ENCODE data around the gene AJAP1.

AJAP1 gene

GRCh38 chr1:4701276-4701675, 46.9 kb downstream of the AJAP1 start:
- DNase-seq (no peak), ATAC-seq (no peak)

- no peak for ATAC-seq
- no peak for DNase-seq
These were observed 48.1 kb downstream of the AJAP1 start for GRCh38 chr1:4702464-4702863.

GRCh38 chr1:4702932-4703331, 48.5 kb downstream of the AJAP1 start:
- DNase-seq, result no peak
- ATAC-seq, result no peak

DNA sequence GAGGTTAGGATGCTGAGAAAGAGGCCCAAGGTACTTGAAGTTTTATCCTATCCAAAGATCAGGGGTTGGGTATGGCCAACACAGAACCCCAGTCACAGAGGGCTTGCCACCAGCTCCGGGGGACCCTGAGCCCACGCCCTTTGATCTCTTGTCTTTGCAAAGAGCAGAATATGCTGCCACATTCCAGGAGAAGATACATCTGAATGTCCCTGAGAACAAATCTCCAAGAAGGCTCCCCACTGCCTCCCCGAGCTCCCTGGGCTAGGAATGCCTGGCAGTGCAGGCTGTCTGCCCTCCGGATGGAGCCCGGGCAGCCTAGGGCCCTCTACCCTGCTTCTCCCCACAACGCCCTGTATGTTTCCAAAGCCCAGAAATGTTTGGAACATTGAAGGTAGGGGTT, 49.2 kb downstream of the AJAP1 start:
- ATAC-seq (no peak), DNase-seq (no peak)

GRCh38 chr1:4708840-4709507, 54.6 kb downstream of the AJAP1 start:
- ATAC-seq (no peak), DNase-seq (no peak)

GRCh38 chr1:4709641-4710040, 55.2 kb downstream of the AJAP1 start:
- ATAC-seq, result no peak
- DNase-seq, result no peak

DNA sequence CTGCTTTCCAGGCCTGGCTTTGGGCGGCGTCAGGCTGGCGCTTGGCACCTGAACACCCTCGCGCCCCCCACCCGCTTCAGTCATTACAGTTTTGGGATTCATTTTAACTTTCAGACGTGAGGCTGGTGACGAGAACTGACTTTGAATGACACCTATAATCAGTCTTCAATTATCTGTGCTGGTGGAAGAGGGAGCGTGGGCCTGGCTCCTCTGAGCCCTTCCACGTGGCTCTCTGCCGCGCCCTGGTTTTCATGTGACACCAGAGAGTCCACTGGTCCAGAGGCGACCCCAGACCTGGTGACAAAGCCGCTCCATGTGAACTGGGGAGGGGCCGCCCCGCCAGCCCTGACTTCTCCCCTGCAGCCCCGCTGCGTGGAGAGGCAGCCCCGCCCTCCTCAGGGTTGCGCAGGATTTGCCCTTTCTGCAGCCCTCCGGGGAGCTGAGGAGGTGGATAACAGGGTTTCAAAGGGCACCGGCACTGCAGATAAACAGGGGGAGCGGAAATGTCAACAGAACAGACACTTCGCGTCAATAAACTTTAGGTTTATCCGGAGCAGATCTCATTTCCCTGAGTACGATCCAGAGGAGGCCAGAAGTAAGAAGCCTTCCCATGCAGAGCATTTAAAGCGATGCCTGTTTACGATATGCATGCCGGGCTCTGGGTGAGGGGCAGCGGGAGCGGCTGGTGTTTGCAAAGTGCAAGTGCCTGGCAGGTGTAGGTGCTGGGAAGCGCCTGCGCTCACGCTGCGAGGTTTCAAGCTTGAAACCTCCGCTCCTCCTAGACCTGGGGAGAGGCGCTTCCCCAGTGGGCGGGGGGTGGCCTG, 56.4 kb downstream of the AJAP1 start:
- ATAC-seq (peak; percentile 31), DNase-seq (peak; percentile 10)

DNA sequence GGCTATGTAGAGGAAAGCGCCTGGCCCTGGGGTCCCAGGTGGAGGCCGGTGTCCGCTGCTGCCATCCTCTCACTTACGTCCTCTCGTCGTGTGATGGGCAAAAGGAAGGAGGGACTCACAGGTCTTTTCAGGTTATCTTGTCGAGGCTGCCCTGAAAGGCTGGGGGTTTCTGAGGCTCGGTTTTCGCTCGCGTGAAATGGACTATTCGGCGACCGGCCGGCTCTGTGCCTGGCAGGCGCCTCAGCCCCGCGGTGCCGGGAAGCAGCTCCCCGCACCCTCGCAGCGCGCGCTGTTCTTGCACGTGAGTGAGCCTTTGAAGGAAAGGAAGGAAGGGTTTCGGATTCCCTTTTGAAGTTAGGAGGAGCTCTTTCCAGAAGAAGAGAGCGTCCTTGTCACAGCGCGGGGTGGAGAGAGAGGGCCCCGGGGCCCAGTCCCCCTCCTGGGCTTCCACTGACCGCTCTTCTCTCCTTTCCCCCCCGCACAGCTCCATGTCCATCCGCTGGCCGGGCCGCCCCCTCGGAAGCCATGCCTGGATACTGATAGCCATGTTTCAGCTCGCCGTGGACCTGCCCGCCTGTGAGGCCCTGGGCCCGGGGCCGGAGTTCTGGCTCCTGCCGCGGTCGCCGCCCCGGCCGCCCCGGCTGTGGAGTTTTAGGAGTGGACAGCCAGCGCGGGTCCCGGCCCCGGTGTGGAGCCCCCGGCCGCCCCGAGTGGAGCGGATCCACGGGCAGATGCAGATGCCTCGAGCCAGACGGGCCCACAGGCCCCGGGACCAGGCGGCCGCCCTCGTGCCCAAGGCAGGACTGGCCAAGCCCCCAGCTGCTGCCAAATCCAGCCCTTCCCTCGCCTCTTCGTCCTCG, 57.2 kb downstream of the AJAP1 start:
- no peak for ATAC-seq
- no peak for DNase-seq

GRCh38 chr1:4713669-4714068, 59.3 kb downstream of the AJAP1 start:
- no peak for ATAC-seq
- no peak for DNase-seq

GRCh38 chr1:4716406-4716805, 62.0 kb downstream of the AJAP1 start:
- ATAC-seq, result no peak
- DNase-seq, result no peak

- DNase-seq (no peak), ATAC-seq (no peak)
These were observed 63.7 kb downstream of the AJAP1 start for GRCh38 chr1:4718071-4718470.

DNA sequence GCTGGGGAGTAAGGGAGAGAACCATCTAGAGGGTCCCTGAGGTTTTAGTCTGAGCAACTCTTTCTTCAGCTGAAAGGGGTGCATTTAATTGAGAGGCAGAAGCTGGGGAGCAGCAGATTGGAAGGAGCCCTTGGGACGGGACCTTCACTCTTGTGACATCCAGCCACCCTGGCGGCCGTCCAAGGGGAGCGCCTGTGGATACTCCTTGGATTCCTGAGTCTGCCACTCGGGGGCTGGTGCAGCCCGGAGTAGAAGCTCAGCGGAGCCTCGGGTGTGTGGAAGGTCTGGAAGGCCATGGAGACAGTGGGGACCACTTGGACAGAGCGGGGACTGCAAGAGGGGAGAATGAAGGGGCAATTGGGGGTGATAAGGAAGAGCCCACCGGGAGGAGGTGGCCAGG, 68.7 kb downstream of the AJAP1 start:
- ATAC-seq (no peak), DNase-seq (no peak)

GRCh38 chr1:4724001-4724400, 69.6 kb downstream of the AJAP1 start:
- no peak for ATAC-seq

GRCh38 chr1:4724695-4725250, 70.4 kb downstream of the AJAP1 start:
- ATAC-seq, result no peak
- no peak for DNase-seq

More at GRCh38 chr1:4724001-4724400, 69.6 kb downstream of the AJAP1 start:
- no peak for DNase-seq

- DNase-seq (no peak), ATAC-seq (no peak)
These were observed 71.0 kb downstream of the AJAP1 start for GRCh38 chr1:4725416-4725815.

GRCh38 chr1:4726620-4727341, 72.4 kb downstream of the AJAP1 start:
- no peak for ATAC-seq
- DNase-seq, result no peak

- ATAC-seq (no peak), DNase-seq (no peak)
These were observed 74.1 kb downstream of the AJAP1 start for GRCh38 chr1:4728319-4729089.

DNA sequence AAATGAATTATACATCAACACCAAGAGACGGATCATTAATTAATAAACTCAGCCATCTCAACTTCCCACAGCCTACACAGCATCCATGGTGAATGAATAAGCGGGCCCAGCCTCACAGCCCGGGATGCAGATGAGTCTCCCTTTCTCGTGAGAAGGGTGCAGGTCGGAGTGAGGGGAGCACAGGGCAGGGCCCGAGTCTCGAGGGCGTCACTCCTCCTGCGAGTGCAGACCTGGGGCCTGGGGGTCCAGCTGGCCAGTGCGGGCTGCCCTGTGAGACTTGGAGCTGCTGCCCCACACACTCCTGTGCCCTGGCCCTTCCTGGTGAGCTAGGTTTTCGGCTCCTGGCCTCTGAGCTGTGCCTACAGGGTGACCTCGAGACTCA, 74.7 kb downstream of the AJAP1 start:
- no peak for DNase-seq
- no peak for ATAC-seq

DNA sequence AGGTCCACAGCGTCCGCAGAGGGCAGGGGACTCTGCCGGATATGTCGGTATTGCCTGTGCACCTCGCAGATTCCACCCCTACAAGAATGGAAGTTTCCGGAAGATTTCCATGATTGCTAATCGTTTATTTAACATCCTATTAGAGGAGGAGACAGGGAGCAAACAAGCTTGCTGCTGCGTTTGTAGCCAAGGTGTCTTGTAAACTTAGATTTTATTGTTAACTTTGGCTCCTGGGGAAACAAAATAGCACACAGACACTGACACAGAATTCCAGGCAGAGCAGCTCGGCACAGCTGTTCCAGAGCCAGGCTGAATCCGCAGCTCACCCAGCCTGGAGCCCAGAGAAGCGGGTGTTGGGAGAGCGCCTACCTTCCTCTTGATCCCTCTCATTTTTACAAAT, 75.7 kb downstream of the AJAP1 start:
- ATAC-seq, result no peak
- DNase-seq, result no peak

DNA sequence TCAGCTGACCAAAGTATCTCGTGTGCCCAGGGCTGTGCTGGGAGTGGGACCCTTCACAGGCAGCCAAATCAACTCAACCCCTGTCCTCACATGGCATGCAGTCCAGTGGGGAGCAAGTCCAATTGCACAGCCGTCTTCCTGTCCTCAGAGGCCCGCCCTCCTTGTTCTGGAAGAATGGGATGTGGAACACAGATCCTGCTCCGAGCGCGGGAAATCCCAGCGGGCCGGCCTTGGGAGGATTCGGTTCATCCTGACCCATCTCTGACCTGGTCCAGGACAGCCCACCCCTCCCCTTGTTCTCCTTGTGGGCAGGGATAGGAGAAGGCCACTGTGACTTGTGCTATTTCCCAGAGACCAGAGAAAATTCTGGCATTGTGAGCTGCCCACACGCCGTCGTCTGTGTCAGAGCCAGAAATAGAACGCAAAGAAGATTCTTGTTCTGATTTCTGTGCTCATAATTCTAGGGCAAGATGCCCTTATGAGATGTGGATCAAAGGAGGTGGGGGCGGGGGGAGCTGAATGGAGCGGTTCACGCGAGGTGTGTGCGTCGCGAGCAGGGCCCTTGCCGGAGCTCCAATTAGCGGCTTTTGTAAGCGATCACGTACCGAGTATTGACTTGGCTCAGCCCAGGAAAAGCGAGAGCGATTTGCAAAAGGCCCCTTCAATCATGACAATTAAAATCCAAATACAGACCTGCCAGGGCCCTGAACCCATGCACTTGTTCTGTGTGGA, 79.2 kb downstream of the AJAP1 start:
- no peak for ATAC-seq
- no peak for DNase-seq

Data from stimulated activated naive CD8-positive, alpha-beta T cell treated with anti-CD3 and anti-CD28 coated beads, Interleukin-15, Interleukin-2, amounts not matched to agents 100 U/mL and 50 U/mL, for 24 hours (primary cell).